ENCODE results near the gene UGT1A1. TPM values are rescaled to one million over a fixed set of nuclear protein-coding genes. Genes with fewer than 3 reads are reported as not detected.
A peak's percentile ranks its signal among the peaks of the same experiment; 100 is the strongest.

The UGT1A1 gene
- total and polyA plus RNA-seq, 4 donors = 145 to 386 (median 288) TPM; not detected in 1

GRCh38 chr2:233791883-233792329, 31.8 kb downstream of the UGT1A1 start (continued):
- TF ChIP-seq, protein P1, sequence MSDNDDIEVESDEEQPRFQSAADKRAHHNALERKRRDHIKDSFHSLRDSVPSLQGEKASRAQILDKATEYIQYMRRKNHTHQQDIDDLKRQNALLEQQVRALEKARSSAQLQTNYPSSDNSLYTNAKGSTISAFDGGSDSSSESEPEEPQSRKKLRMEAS (IDR thresholded peaks at IDR 0.05) = no peak

DNA sequence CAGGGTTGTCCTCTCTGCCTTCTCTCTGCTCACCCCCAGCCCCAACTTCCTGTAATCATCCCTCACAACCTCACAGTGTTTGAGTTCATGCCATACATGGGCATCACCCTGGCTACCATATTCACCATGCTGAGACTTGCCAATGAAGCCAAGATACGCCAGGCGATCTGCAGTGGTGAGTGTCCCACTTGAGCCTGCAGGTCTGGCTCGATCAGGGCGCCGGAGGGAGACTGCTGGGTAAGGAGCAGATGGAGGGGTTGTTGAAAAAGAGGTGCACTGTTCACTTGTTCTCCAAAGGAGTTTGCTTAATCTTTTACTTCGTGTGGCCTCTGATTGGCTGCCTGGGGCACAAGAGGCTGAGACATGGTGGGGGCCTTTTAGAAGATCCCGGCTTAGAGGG, 32.6 kb downstream of the UGT1A1 start:
- WGBS = 92% methylated on average over 7 of the region's 7 CpGs
- no peak overlapping the region for H3K9ac ChIP-seq (ENCODE audit: low read depth in 1 of 2, low read length in 2 of 2)
- no peaks in the 10 kb centered on the region for H3K4me1 ChIP-seq (ENCODE audit: control insufficient read depth in 4 of 4, insufficient read depth in 4 of 4, low read length in 3 of 4)
- TF ChIP-seq, protein P2, sequence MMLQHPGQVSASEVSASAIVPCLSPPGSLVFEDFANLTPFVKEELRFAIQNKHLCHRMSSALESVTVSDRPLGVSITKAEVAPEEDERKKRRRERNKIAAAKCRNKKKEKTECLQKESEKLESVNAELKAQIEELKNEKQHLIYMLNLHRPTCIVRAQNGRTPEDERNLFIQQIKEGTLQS (IDR thresholded peaks at IDR 0.05) = no peak
- TF ChIP-seq, protein P1 (IDR thresholded peaks at IDR 0.05) = no peak
- TF ChIP-seq RXRA (IDR thresholded peaks at IDR 0.05) (no peak), NR2F2 (IDR thresholded peaks at IDR 0.05) (no peak)
- no peaks in the 10 kb centered on the region for H3K27me3 ChIP-seq (ENCODE audit: control insufficient read depth in 4 of 4, insufficient read depth in 4 of 4, low read length in 3 of 4)
- H3K36me3 ChIP-seq (ENCODE audit: control insufficient read depth in 4 of 4, insufficient read depth in 3 of 4, low read depth in 1 of 4, low read length in 3 of 4) = no peaks in the 10 kb centered on the region
- no peaks in the 10 kb centered on the region for H3K9me3 ChIP-seq (ENCODE audit: control insufficient read depth in 4 of 4, low read length in 3 of 4)
- no peak overlapping the region for H3K27ac ChIP-seq (ENCODE audit: low read depth in 1 of 2, low read length in 2 of 2)
- no peak overlapping the region for H3K4me3 ChIP-seq (ENCODE audit: low read depth in 1 of 3, low read length in 3 of 3)
- DNase-seq (ENCODE audit: low spot score) = no peak

DNA sequence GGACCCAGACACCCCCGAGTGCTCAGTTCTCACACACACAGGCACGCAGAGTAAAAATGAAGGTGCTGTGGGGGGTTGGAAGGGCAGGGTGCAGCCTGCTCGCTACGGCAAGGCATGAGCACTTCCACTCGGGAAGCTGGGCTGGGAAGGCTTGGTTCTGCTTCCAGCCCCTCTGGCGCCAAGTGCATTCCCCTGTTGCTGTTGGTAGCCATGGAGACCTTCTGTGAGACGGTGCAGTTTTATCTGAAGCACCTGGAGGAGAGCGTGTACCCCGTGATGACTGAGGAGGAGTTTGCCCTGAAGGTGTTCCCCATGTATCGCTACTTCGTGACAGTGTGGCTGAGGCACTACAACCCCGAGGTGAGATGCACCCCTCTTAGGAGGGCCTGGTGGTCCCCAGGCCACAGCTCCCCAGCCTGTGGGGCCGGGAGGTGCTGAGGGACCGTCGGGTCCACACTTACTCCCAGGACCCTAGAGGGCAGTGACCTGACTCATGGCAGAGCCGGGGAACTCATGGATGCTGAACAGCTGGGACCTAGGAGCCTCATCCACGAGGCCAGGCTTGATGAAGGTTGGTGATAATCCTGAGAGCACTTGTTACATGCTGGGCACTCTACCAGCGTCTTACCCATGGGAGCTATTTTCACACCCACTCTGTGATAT, 33.5 kb downstream of the UGT1A1 start:
- H3K27ac ChIP-seq (ENCODE audit: low read depth in 1 of 2, low read length in 2 of 2) = no peak overlapping the region
- no peak for DNase-seq (ENCODE audit: low spot score)
- WGBS = 89% methylated on average over 18 of the region's 18 CpGs

DNA sequence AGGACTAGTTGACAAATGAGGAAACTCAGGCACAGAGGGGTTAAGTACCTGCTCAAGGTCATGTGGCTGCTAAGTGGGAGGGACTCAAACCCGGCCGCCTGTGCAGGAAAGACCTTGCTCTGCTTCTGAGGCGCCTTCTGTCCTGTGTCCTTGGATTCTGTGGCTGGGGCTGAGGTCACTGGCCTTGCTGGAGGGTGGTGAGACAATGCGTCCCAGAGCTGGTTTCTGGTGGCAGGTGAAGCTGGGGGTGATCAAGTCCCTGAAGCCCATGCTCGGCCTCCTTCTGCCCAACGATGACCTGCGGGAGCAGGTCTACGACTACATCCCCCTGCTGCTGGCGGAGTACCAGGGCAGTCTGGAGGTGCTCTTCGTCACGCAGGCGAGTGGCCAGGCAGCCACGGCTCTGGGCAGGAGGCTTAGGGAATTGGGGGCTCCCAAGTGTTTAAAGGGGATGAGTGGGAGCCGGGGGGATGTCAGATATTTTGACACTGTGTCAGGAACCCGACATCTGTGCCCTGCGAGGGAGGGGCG, 34.1 kb downstream of the UGT1A1 start:
- H3K27ac ChIP-seq (ENCODE audit: low read depth in 1 of 2, low read length in 2 of 2) = no peak overlapping the region
- no peaks in the 10 kb centered on the region for H3K9me3 ChIP-seq (ENCODE audit: control insufficient read depth in 4 of 4, low read length in 3 of 4)
- no peak for TF ChIP-seq REST (IDR thresholded peaks at IDR 0.05)
- TF ChIP-seq RAD21 (IDR thresholded peaks at IDR 0.05) = no peak
- TF ChIP-seq TAF1 (conservative IDR thresholded peaks at IDR 0.05) = no peak
- no peak for TF ChIP-seq RXRA (IDR thresholded peaks at IDR 0.05)
- no peaks in the 10 kb centered on the region for H3K36me3 ChIP-seq (ENCODE audit: control insufficient read depth in 4 of 4, insufficient read depth in 3 of 4, low read depth in 1 of 4, low read length in 3 of 4)
- WGBS = 88% methylated on average over 17 of the region's 17 CpGs
- no peak overlapping the region for H3K4me3 ChIP-seq (ENCODE audit: low read depth in 1 of 3, low read length in 3 of 3)
- peak; percentile 19 for DNase-seq (ENCODE audit: low spot score)
- H3K27me3 ChIP-seq (ENCODE audit: control insufficient read depth in 4 of 4, insufficient read depth in 4 of 4, low read length in 3 of 4) = no peaks in the 10 kb centered on the region
- H3K4me1 ChIP-seq (ENCODE audit: control insufficient read depth in 4 of 4, insufficient read depth in 4 of 4, low read length in 3 of 4) = no peaks in the 10 kb centered on the region
- no peak overlapping the region for H3K9ac ChIP-seq (ENCODE audit: low read depth in 1 of 2, low read length in 2 of 2)

More for the DNA sequence above, 33.5 kb downstream of the UGT1A1 start:
- H3K9ac ChIP-seq (ENCODE audit: low read depth in 1 of 2, low read length in 2 of 2) = no peak overlapping the region
- no peaks in the 10 kb centered on the region for H3K9me3 ChIP-seq (ENCODE audit: control insufficient read depth in 4 of 4, low read length in 3 of 4)
- no peak overlapping the region for H3K4me3 ChIP-seq (ENCODE audit: low read depth in 1 of 3, low read length in 3 of 3)
- no peaks in the 10 kb centered on the region for H3K4me1 ChIP-seq (ENCODE audit: control insufficient read depth in 4 of 4, insufficient read depth in 4 of 4, low read length in 3 of 4)
- TF ChIP-seq HNF4A (conservative IDR thresholded peaks at IDR 0.05) (no peak), FOXA2 (IDR thresholded peaks at IDR 0.05) (no peak), JUND (IDR thresholded peaks at IDR 0.05) (no peak), EGR1 (IDR thresholded peaks at IDR 0.05; ENCODE audit: low read depth in 2 of 2) (no peak), ZBTB33 (IDR thresholded peaks at IDR 0.05) (no peak), FOXA1 (IDR thresholded peaks at IDR 0.05) (no peak)
- no peaks in the 10 kb centered on the region for H3K27me3 ChIP-seq (ENCODE audit: control insufficient read depth in 4 of 4, insufficient read depth in 4 of 4, low read length in 3 of 4)
- no peaks in the 10 kb centered on the region for H3K36me3 ChIP-seq (ENCODE audit: control insufficient read depth in 4 of 4, insufficient read depth in 3 of 4, low read depth in 1 of 4, low read length in 3 of 4)

Data from liver (tissue), 9 donors.